HPDE6-E6E7 (cell line): ENCODE results near the gene PLXNA4.
"Not testable (repeated sequence)": the region's sequence is repeated elsewhere in the genome, so short reads cannot be mapped to it uniquely, and the experiment has no call there.

Experiments
- DNase-seq: peaks from one replicate; pipeline ENCODE4 v3.0.0; 2011; ENCODE audit warnings: missing footprints; ENCODE audit errors: extremely low spot score

Gene PLXNA4

DNA sequence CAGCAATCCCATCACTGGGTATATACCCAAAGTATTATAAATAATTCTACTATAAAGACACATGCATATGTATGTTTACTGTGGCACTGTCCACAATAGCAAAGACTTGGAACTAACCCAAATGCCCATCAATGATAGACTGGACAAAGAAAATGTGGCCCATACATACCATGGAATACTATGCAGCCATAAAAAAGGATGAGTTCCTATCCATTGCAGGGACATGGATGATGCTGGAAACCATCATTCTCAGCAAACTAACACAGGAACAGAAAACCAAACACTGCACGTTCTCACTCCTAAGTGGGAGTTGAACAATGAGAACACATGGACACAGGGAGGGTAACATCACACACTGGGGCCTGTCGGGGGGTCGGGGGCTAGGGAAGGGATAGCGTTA, 186.2 kb downstream of the PLXNA4 start:
- not testable (repeated sequence) for DNase-seq

- no peak for DNase-seq
Measured at GRCh38 chr7:132388688-132389087, 187.6 kb downstream of the PLXNA4 start.

DNA sequence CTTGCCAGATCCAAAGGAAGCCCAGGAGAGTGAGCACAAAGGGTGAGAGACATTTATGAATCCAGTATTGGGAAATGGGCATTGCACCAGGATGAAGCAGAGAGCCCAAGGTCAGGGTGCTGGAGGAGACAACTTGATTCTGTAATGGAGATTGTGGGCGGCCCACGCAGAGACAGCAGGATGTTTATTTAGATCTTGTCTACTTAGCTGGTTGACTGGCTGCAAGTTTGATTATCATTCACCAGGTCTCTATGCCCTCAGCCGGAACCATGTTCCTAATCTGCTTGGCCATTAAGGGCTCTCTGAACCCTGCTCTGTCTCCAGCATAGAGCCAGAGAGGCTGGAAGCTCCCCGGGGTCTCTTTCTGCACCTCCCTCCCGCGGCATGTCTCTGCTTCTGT, 188.7 kb downstream of the PLXNA4 start:
- DNase-seq: no peak

- DNase-seq: no peak
Measured at GRCh38 chr7:132386201-132386681, 190.0 kb downstream of the PLXNA4 start.

DNA sequence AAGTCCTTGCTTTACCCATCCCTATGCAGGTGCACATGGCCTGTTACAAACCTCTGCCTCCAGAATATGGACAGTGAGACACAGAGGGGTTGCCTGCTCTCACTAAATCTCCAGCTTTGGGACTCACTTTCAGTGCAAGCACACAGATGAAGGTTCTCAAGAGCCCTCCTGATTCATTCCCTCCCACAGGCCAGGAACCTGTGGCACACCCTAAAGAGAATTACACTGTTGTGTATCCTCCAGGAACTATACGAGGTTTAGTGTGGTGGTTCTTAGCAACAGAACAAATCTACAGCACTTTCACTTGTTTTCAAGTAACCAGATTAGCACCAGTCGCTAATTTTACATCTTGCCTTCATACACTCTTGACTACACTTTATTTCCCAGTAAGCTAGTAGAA, 192.3 kb downstream of the PLXNA4 start:
- DNase-seq: no peak

- DNase-seq: no peak
Measured at GRCh38 chr7:132381742-132382472, 194.4 kb downstream of the PLXNA4 start.

GRCh38 chr7:132380059-132380458, 196.2 kb downstream of the PLXNA4 start:
- DNase-seq: no peak

- no peak for DNase-seq
Measured at GRCh38 chr7:132379292-132379691, 197.0 kb downstream of the PLXNA4 start.

GRCh38 chr7:132377703-132378584, 198.3 kb downstream of the PLXNA4 start:
- DNase-seq: no peak

GRCh38 chr7:132377015-132377414, 199.3 kb downstream of the PLXNA4 start:
- no peak for DNase-seq

GRCh38 chr7:132376361-132377013, 199.8 kb downstream of the PLXNA4 start:
- no peak for DNase-seq

GRCh38 chr7:132373879-132374278, 202.4 kb downstream of the PLXNA4 start:
- no peak for DNase-seq

DNA sequence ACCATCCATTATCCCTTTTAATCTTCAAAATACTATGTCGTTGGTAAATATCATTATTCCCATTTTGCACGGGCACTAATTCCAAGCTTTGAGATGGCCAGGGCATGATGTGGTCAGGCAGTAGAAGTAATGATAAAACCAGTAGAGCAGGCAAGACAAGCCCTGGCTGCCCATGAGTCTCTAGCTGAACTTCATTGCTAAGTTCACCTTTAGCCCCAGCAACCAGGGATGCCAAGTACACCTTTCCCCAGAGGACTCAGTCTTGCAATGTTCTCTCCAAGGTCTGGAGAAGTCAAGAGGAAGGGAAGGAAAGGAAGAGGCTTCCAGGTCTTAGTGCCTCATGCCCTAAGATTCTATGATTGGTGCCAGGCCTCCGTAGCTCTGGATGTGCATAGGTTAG, 203.2 kb downstream of the PLXNA4 start:
- DNase-seq: no peak

GRCh38 chr7:132371948-132372347, 204.3 kb downstream of the PLXNA4 start:
- no peak for DNase-seq

DNA sequence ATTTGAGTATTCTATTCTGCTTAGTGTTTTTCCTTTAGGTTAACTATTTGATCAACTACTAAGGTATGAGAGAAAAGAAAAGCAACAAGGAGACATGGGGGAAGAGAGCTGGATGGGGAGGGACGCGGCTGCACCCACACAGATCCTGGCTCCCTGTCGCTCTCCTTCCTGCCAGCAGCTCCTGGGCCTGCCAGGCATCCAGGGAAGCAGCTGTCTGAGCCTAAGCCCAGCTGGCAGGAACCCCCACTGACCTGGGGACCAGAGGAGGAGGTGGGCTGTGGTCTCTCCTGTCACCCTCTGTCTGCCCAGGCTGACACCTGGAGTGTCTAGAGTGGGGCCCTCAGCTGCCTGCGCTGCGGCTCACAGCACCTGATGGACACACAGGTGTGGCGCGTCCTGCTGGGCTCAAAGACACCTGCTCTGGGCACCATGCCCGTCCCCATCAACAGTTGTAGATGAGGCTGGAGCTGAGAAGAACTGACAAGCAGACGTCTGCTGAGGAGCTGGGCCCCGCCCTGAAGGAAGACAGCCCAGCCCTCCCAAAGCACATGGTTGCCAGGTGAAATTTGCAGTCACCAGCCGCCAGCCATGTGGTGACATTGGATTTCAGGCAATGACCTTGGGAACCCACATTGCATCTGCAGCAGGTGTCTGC, 207.9 kb downstream of the PLXNA4 start:
- DNase-seq: no peak

DNA sequence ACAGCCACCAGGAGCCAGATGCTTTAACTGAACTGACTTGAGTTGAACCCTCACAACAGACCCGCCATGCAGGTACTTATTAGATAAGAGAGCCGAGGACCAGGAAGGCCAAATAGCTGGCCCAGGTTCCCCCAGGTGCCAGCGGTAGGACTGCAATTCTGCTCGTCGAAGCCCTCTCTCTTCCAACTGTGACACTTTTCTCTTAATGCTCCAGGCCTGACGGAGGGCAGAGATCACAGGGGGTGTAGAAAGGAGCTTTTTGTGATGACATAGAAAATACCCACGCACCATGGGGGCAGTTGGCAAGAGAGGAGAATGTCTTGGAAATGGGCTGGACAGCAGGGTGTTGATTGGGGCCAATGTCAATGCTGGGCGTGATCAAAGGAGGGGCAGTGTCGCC, 208.5 kb downstream of the PLXNA4 start:
- DNase-seq: no peak

GRCh38 chr7:132367004-132367403, 209.3 kb downstream of the PLXNA4 start:
- no peak for DNase-seq

DNA sequence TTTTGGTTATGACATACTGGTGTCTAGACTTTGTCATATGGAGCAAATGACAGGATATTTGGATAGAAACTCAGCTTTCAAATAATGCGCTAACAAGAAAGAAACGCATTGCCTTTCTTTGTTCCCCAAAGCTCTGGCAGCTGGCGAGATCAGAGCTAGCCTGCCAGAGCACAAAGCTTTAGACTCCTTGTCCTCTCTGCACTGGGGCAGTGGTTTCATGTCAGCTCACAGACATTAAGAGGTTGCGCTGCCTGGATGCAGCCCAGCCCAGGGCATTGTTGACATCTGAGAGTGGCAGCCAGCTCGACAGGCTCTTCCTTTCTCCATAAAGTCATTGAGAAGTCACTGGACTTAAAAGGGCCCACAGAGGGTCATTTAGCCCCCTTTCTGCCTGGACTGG, 212.0 kb downstream of the PLXNA4 start:
- no peak for DNase-seq

DNA sequence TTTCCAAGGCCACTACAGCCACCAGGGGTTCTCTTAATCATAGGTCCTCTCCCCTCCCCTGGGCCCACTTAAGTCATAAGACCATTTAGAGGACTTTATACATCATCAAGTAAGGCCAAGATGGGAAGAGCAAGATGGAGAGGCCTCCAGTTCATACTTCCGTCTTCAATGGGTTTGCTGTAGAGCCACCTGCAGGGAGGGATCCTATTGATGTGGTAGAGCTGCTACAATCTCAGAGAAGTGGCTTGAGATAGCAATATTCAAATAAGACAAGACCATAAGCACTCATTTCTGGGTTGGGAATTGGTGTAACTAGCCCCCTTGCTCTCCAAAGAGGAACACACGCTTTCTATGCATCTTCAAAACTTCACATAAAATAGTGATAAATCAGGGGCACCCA, 214.2 kb downstream of the PLXNA4 start:
- DNase-seq: no peak

- DNase-seq: no peak
Measured at GRCh38 chr7:132361146-132361545, 215.1 kb downstream of the PLXNA4 start.

GRCh38 chr7:132359743-132360142, 216.5 kb downstream of the PLXNA4 start:
- DNase-seq: no peak

DNA sequence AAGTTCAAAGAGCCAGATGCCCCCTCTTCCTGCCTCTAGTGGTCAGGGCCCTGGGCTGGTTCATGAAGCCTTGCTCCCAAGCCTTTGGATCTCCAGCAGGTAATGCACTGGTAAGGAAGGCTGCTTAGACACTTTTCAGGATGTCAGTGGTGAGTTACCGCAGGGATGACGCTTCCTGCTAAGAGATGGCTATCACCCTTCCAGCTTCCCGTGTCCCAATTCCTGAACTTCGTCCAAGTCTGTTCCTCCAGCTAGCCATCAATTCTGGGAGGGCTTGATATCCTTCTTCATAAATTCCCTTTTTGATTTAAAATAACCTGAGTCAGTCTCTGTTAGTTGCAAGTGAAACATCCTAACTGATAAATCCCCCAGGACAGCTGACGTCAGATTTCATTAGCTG, 221.2 kb downstream of the PLXNA4 start:
- no peak for DNase-seq
